Endodermal cell (in vitro differentiated cells): ENCODE data around the gene SPG7. TPM values are rescaled to one million over a fixed set of nuclear protein-coding genes. Genes with fewer than 3 reads are reported as not detected.

ENCODE experiments used
- DNase-seq: peaks from one replicate; pipeline ENCODE4 v3.0.0-alpha.2; 2017
- H3K27ac ChIP-seq: 2 replicates; pipeline ENCODE4 v1.5.1; 2013; ENCODE audit warnings: mild to moderate bottlenecking, low read depth, low read length, moderate library complexity
- H3K27me3 ChIP-seq: 2 replicates; pipeline ENCODE4 v1.6.1; 2013; ENCODE audit warnings: mild to moderate bottlenecking, low read length, moderate library complexity; ENCODE audit not compliant: insufficient read depth, control insufficient read depth, poor library complexity, severe bottlenecking
- H3K36me3 ChIP-seq: 2 replicates; pipeline ENCODE4 v1.7.0; 2013; ENCODE audit warnings: mild to moderate bottlenecking, low read length, moderate library complexity; ENCODE audit not compliant: control insufficient read depth, insufficient read depth
- H3K4me1 ChIP-seq: one replicate; pipeline ENCODE4 v1.7.0; 2013; ENCODE audit warnings: low read length; ENCODE audit not compliant: control insufficient read depth, insufficient read depth
- H3K4me3 ChIP-seq: 2 replicates; pipeline ENCODE4 v1.5.1; 2013; ENCODE audit warnings: mild to moderate bottlenecking, low read length, moderate library complexity
- H3K9ac ChIP-seq: 2 replicates; pipeline ENCODE4 v1.6.1; 2013; ENCODE audit warnings: mild to moderate bottlenecking, low read length, moderate library complexity; ENCODE audit not compliant: poor library complexity, severe bottlenecking; ENCODE audit errors: extremely low read depth
- H3K9me3 ChIP-seq: 2 replicates; pipeline ENCODE4 v1.6.1; 2013; ENCODE audit warnings: mild to moderate bottlenecking, low read length, moderate library complexity; ENCODE audit not compliant: control insufficient read depth
- H3K27ac Mint-ChIP-seq: 2 replicates; pipeline ENCODE4 v1.8.0; 2020; ENCODE audit warnings: mixed read lengths
- H3K27me3 Mint-ChIP-seq: 2 replicates; pipeline ENCODE4 v1.8.0; 2021; ENCODE audit warnings: mild to moderate bottlenecking, mixed read lengths; ENCODE audit not compliant: insufficient read depth
- H3K36me3 Mint-ChIP-seq: 2 replicates; pipeline ENCODE4 v1.8.0; 2020; ENCODE audit warnings: low read depth, mixed read lengths
- H3K4me1 Mint-ChIP-seq: 2 replicates; pipeline ENCODE4 v1.8.0; 2020; ENCODE audit warnings: mixed read lengths
- H3K4me3 Mint-ChIP-seq: 2 replicates; pipeline ENCODE4 v1.8.0; 2020; ENCODE audit warnings: mild to moderate bottlenecking, moderate library complexity, mixed read lengths
- H3K9me3 Mint-ChIP-seq: 2 replicates; pipeline ENCODE4 v1.8.0; 2020; ENCODE audit warnings: mild to moderate bottlenecking, mixed read lengths
- CTCF ChIP-seq: fragments of 200-600 bp; sonication (generic); conservative IDR thresholded peaks from 2 replicates; pipeline ENCODE4 v1.5.0; 2021; ENCODE audit warnings: antibody characterized with exemption, mild to moderate bottlenecking
- WGBS, 2 experiments: methylation state at CpG; one replicate each; pipeline versions ENCODE4 v1.1.5 to v1.1.7; 2013; ENCODE audit warnings: missing lambda C conversion rate in 2 of 2, mixed read lengths in 1 of 2; ENCODE audit not compliant: insufficient coverage in 1 of 2, insufficient read length in 1 of 2; 5-methylcytosine and 5-hydroxymethylcytosine counted together
- total RNA-seq, 2 donors: library from RNA; stranded (reverse); fragmentation: NEBNext Ultra II Directional in 1 of 2; extraction: Animal tissue kit (Norgen Biotek cat#: 25700) in 1 of 2; gene quantifications; 2 replicates in 1 of 2; 3 replicates in 1 of 2; pipeline ENCODE4 v1.2.1, GENCODE V29; 2021

The SPG7 gene
- total RNA-seq, 2 donors from 2014 or later = 153 to 156 TPM

DNA sequence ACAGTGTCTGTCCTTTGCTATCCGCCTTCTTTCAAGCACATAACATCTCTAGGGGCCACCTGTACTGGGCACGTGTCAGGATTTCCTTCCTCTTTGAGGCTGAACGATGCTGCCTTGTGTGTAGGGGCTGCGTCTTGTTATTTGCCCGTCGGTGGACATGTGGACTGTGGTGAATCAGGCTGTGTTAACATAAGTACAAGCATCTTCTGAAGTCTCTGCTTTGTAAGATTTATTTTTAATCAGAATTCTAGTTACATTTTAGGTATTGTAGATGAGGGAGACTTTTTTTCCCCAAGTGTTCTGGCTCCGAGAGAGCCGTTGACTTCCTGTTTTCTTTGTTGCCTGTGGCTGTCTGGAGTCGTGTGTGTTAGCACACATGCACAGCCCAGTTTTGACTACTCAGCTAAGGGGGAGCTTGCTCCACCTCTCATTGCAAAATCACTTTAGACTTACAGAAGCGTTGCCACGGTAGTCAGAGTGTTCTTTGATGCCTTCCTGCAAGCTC is 26.1 kb downstream of the SPG7 start:
- Mint-ChIP-seq H3K9me3 (no peaks in the 10 kb centered on the region), H3K4me3 (no peak overlapping the region), H3K4me1 (no peaks in the 10 kb centered on the region), H3K36me3 (peaks cover 74% of the 10 kb centered on the region), H3K27ac (no peak overlapping the region), H3K27me3 (no peaks in the 10 kb centered on the region)
- Histone ChIP-seq H3K9me3 (no peaks in the 10 kb centered on the region), H3K27ac (no peak overlapping the region), H3K36me3 (peaks cover 76% of the 10 kb centered on the region), H3K4me3 (no peak overlapping the region), H3K9ac (no peak overlapping the region), H3K4me1 (no peaks in the 10 kb centered on the region), H3K27me3 (no peaks in the 10 kb centered on the region)
- no peak for TF ChIP-seq CTCF
- no peak for DNase-seq
- WGBS, 2 experiments = 93 to 95% methylated on average over 6 to 11 of the region's 11 CpGs

DNA sequence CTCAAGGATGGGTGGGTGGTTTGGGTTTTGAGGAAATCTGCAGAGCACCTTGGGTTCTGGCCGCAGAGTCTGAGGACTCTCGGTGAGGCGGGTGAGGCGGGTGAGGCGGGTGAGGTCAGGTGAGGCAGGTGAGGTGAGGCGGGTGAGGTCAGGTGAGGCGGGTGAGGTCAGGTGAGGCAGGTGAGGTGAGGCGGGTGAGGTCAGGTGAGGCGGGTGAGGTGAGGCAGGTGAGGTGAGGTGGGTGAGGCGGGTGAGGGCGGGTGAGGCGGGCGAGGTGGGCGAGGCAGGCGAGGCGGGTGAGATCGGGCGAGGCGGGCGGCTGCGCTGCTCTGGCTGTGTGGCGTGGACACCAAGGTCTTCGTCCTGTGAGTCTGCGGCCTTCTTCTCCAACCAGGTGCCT is 28.2 kb downstream of the SPG7 start:
- Mint-ChIP-seq H3K27ac (no peak overlapping the region), H3K36me3 (peaks cover 66% of the 10 kb centered on the region), H3K27me3 (no peaks in the 10 kb centered on the region), H3K4me3 (no peak overlapping the region), H3K9me3 (no peaks in the 10 kb centered on the region), H3K4me1 (no peaks in the 10 kb centered on the region)
- no peak for DNase-seq
- 95 to 100% methylated on average over 3 to 15 of the region's 24 CpGs for WGBS, 2 experiments
- Histone ChIP-seq H3K9ac (no peak overlapping the region), H3K4me3 (no peak overlapping the region), H3K27ac (no peak overlapping the region), H3K9me3 (no peaks in the 10 kb centered on the region), H3K36me3 (peaks cover 74% of the 10 kb centered on the region), H3K27me3 (no peaks in the 10 kb centered on the region), H3K4me1 (no peaks in the 10 kb centered on the region)
- TF ChIP-seq CTCF = no peak

DNA sequence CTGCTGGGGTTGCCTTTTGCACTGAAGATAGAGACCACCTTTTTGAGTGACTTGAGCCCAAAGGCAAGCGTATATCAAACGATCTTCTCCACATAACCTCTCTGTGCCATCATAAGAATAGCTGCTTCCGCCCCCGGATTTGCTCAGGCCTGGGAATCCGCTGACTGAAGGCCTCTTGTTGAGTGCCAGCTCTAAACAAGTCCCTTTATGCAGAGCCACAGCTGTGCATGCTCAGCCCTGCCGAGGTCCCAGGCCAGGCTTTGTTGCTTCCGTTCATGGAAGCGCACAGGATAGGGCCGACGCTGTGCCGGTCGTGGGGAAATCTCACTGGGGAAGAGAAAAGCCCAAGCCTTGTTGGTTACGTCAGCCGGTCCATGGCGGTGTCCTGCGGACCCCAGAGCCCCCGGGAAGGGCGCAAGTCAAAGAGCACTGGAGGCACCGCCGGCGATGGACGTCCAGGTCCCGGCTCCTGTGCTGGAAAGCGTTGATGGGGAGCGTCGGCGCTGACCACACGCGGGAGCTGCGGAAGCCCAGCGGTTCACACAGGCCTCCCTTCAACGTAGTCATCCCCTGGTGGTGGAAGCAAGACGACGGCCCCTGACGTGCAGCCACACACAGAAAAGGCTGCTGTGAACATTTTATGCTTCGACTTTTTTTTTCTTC is 28.8 kb downstream of the SPG7 start:
- WGBS, 2 experiments = 94 to 95% methylated on average over 32 to 36 of the region's 36 CpGs

More for the DNA sequence above, 28.8 kb downstream of the SPG7 start:
- Histone ChIP-seq H3K36me3 (peaks cover 74% of the 10 kb centered on the region), H3K4me3 (no peak overlapping the region), H3K27me3 (no peaks in the 10 kb centered on the region), H3K9ac (no peak overlapping the region), H3K27ac (no peak overlapping the region), H3K4me1 (no peaks in the 10 kb centered on the region), H3K9me3 (no peaks in the 10 kb centered on the region)
- DNase-seq = no peak
- H3K9me3 Mint-ChIP-seq = no peaks in the 10 kb centered on the region
- H3K4me1 Mint-ChIP-seq = no peaks in the 10 kb centered on the region
- no peaks in the 10 kb centered on the region for H3K27me3 Mint-ChIP-seq
- H3K27ac Mint-ChIP-seq = no peak overlapping the region
- peak; percentile 25 for TF ChIP-seq CTCF
- no peak overlapping the region for H3K4me3 Mint-ChIP-seq
- peaks cover 62% of the 10 kb centered on the region for H3K36me3 Mint-ChIP-seq
